GM23338 (cell line): Measurements from ENCODE around the gene SEC63. TPM values are rescaled to one million over a fixed set of nuclear protein-coding genes. Genes with fewer than 3 reads are reported as not detected.

Source experiments
- CTCF ChIP-seq, 2 experiments: fragments of 200-600 bp in 1 of 2; sonication (generic) in 1 of 2; conservative IDR thresholded peaks; 2 replicates each; pipeline versions ENCODE4 v1.5.1 to v1.6.1; 2016 to 2017; ENCODE audit warnings: antibody characterized with exemption in 2 of 2, low read depth in 2 of 2, mild to moderate bottlenecking in 2 of 2, moderate library complexity in 1 of 2
- ETS1 ChIP-seq: IDR thresholded peaks from 2 replicates; pipeline ENCODE4 v1.6.1; 2016; ENCODE audit warnings: antibody characterized with exemption
- EZH2 ChIP-seq: fragments of 200-600 bp; sonication (generic); IDR thresholded peaks from one replicate; pipeline ENCODE4 v1.8.0; 2017; ENCODE audit warnings: antibody characterized with exemption, mild to moderate bottlenecking, low read depth; ENCODE audit not compliant: unreplicated experiment
- EZH2phosphoT487 ChIP-seq: fragments of 200-600 bp; sonication (generic); IDR thresholded peaks from one replicate; pipeline ENCODE4 v1.8.1; 2018; ENCODE audit warnings: antibody characterized with exemption; ENCODE audit not compliant: unreplicated experiment
- JUNB ChIP-seq: IDR thresholded peaks from one replicate; pipeline ENCODE4 v1.6.1; 2016; ENCODE audit warnings: antibody characterized with exemption; ENCODE audit not compliant: unreplicated experiment
- NANOG ChIP-seq: IDR thresholded peaks from 2 replicates; pipeline ENCODE4 v1.6.1; 2016; ENCODE audit warnings: antibody characterized with exemption, borderline replicate concordance
- POLR2AphosphoS5 ChIP-seq: IDR thresholded peaks from 2 replicates; pipeline ENCODE4 v1.6.1; 2016; ENCODE audit warnings: antibody characterized with exemption, low read depth
- STAT1 ChIP-seq: IDR thresholded peaks from one replicate; pipeline ENCODE4 v1.6.1; 2016; ENCODE audit warnings: antibody characterized with exemption; ENCODE audit not compliant: unreplicated experiment
- ZNF114 ChIP-seq: fragments of 250-450 bp; sonication (Bioruptor Pico); IDR thresholded peaks from 2 replicates; pipeline ENCODE4 v1.5.0; 2020; ENCODE audit warnings: mild to moderate bottlenecking, moderate library complexity
- ZNF331 ChIP-seq: fragments of 250-450 bp; sonication (Bioruptor Pico); IDR thresholded peaks from 2 replicates; pipeline ENCODE4 v1.5.0; 2020; ENCODE audit warnings: low read depth, mild to moderate bottlenecking, moderate library complexity
- ZNF462 ChIP-seq: fragments of 250-450 bp; sonication (Bioruptor Pico); IDR thresholded peaks from 2 replicates; pipeline ENCODE4 v1.5.0; 2020; ENCODE audit warnings: mild to moderate bottlenecking, moderate library complexity
- polyA plus RNA-seq: library from polyadenylated mRNA; unstranded; fragments of >200 nt; fragmentation: Nextera tagmentation; extraction: Ambion mirVana; gene quantifications from 2 replicates; pipeline ENCODE4 v1.2.1, GENCODE V29; 2016
- total RNA-seq: library from RNA; depleted of rRNA; stranded (reverse); fragments of >200 nt; shearing (Covaris generic); gene quantifications from 2 replicates; pipeline ENCODE4 v1.2.3, GENCODE V29; 2014

The SEC63 gene
- total and polyA plus RNA-seq, 2 experiments from 2014 or later, result 48.2 to 124 TPM

GRCh38 chr6:107982486-107982885 is 24.5 kb upstream of the SEC63 start (continued):
- TF ChIP-seq ZNF462 (CRISPR knock-in tag) (no peak), EZH2 (no peak), EZH2phosphoT487 (no peak), NANOG (no peak), STAT1 (no peak), JUNB (no peak), POLR2AphosphoS5 (no peak), CTCF (conservative IDR thresholded peaks at IDR 0.05; ENCODE audit: low read depth in 2 of 2) (no peak), ETS1 (no peak), ZNF331 (CRISPR knock-in tag) (no peak), ZNF114 (CRISPR knock-in tag) (no peak)
